ENCODE measurements around the gene AKAP13. TPM values are rescaled to one million over a fixed set of nuclear protein-coding genes. Genes with fewer than 3 reads are reported as not detected.

AKAP13 gene
- total and polyA plus RNA-seq, 3 donors from 2014 or later, result 79.5 to 207 (median 187) TPM

DNA sequence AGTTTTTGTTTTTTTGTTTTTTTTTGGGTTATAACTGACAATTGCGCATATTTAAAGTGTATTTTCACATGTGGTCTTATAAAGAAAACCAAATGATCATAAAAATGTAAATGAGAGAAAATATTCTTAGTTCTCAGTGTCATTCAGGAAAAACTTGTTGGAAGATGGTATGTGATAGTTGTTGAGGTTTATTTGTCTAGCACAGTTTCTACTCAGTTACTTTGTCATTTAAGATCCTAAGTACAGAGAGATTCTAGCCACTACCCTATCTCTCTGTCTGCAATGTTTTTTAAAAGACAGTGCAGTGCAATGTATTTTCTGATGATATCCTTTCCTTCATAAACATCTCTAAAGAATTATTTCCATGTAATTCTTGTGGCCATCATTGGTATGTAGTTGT lies 46.1 kb downstream of the AKAP13 start:
- no peaks in the 10 kb centered on the region for H3K27me3 ChIP-seq
- H3K4me3 ChIP-seq, result no peak overlapping the region
- no peaks in the 10 kb centered on the region for H3K4me1 ChIP-seq
- no peaks in the 10 kb centered on the region for H3K36me3 ChIP-seq (ENCODE audit: low read depth, missing control alignments)
- H3K9me3 ChIP-seq, result no peaks in the 10 kb centered on the region
- H3K27ac ChIP-seq, result no peak overlapping the region
- DNase-seq, result no peak
- TF ChIP-seq, protein P1, sequence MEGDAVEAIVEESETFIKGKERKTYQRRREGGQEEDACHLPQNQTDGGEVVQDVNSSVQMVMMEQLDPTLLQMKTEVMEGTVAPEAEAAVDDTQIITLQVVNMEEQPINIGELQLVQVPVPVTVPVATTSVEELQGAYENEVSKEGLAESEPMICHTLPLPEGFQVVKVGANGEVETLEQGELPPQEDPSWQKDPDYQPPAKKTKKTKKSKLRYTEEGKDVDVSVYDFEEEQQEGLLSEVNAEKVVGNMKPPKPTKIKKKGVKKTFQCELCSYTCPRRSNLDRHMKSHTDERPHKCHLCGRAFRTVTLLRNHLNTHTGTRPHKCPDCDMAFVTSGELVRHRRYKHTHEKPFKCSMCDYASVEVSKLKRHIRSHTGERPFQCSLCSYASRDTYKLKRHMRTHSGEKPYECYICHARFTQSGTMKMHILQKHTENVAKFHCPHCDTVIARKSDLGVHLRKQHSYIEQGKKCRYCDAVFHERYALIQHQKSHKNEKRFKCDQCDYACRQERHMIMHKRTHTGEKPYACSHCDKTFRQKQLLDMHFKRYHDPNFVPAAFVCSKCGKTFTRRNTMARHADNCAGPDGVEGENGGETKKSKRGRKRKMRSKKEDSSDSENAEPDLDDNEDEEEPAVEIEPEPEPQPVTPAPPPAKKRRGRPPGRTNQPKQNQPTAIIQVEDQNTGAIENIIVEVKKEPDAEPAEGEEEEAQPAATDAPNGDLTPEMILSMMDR (IDR thresholded peaks at IDR 0.05), result no peak
- no peak for TF ChIP-seq POLR2A (IDR thresholded peaks at IDR 0.05)
- WGBS, 2 donors, result 94 to 98% methylated on average over 1 of the region's 1 CpG
- intact Hi-C loops (cut with DNase I; ENCODE audit: low total_unique reads), result no loop called here

- Histone ChIP-seq H3K9me3 (no peaks in the 10 kb centered on the region), H3K4me1 (no peaks in the 10 kb centered on the region), H3K36me3 (ENCODE audit: low read depth, missing control alignments) (no peaks in the 10 kb centered on the region), H3K27me3 (no peaks in the 10 kb centered on the region), H3K4me3 (no peak overlapping the region), H3K27ac (no peak overlapping the region)
- no peak for TF ChIP-seq POLR2A (IDR thresholded peaks at IDR 0.05)
- TF ChIP-seq, protein P1 (IDR thresholded peaks at IDR 0.05), result no peak
- WGBS, 2 donors, result 90 to 95% methylated on average over 5 of the region's 5 CpGs
- intact Hi-C loops (cut with DNase I; ENCODE audit: low total_unique reads), result no loop called here
- DNase-seq, result no peak
Observed at GRCh38 chr15:85427286-85428028, 47.1 kb downstream of the AKAP13 start.

DNA sequence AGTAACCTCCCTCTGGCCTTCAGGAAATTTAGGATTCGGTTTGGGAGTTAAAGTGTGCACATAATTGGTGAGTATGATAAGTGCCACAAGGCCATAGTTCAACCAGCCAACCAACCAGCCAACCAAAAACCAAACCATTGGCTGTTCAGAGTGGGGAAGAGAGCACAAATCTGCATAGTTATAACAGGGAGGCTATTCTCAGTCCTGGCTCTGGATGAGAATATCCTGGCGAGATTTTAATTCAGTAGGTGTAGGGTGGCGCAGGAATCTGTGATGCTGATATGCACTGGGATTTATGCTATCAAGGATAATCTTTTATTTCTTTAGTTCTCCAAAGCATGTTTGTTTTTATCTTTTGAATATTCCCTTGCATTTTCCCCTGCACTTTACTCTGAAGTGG lies 49.1 kb downstream of the AKAP13 start:
- no peaks in the 10 kb centered on the region for H3K4me1 ChIP-seq
- TF ChIP-seq POLR2A (IDR thresholded peaks at IDR 0.05), result no peak
- TF ChIP-seq, protein P1 (IDR thresholded peaks at IDR 0.05), result no peak
- WGBS, 2 donors, result 89 to 95% methylated on average over 3 of the region's 3 CpGs
- no peak for DNase-seq
- no peak overlapping the region for H3K27ac ChIP-seq
- H3K36me3 ChIP-seq (ENCODE audit: low read depth, missing control alignments), result no peaks in the 10 kb centered on the region
- H3K27me3 ChIP-seq, result no peaks in the 10 kb centered on the region
- H3K4me3 ChIP-seq, result no peak overlapping the region
- intact Hi-C loops (cut with DNase I; ENCODE audit: low total_unique reads), result no loop called here
- H3K9me3 ChIP-seq, result no peaks in the 10 kb centered on the region

- Histone ChIP-seq H3K9me3 (no peaks in the 10 kb centered on the region), H3K4me1 (no peaks in the 10 kb centered on the region), H3K27me3 (no peaks in the 10 kb centered on the region), H3K27ac (no peak overlapping the region), H3K36me3 (ENCODE audit: low read depth, missing control alignments) (no peaks in the 10 kb centered on the region), H3K4me3 (no peak overlapping the region)
- DNase-seq, result no peak
- no peak for TF ChIP-seq POLR2A (IDR thresholded peaks at IDR 0.05)
- TF ChIP-seq, protein P1 (IDR thresholded peaks at IDR 0.05), result no peak
- intact Hi-C loops (cut with DNase I; ENCODE audit: low total_unique reads), result no loop called here
- WGBS, 2 donors, result 88 to 91% methylated on average over 6 of the region's 6 CpGs
Observed at GRCh38 chr15:85430406-85431204, 50.2 kb downstream of the AKAP13 start.

Data from testis (tissue), 3 donors.